Panc1 (cell line): Measurements from ENCODE around the gene LCE3B. TPM values are rescaled to one million over a fixed set of nuclear protein-coding genes. Genes with fewer than 3 reads are reported as not detected.

Source experiments
- ATAC-seq: fragments of 200-7000 bp; cut with Tn5 transposase; 2 replicates; pipeline ENCODE4 v1.9.1; 2020; ENCODE audit warnings: mild to moderate bottlenecking, moderate library complexity
- BruUV-seq: library from RNA; stranded (reverse); fragments of 400-500 nt; replicated peaks from 2 replicates; lab custom pipeline; 2021; lab: Mats Ljungman, UMichigan
- CTCF ChIA-PET: fragments of 300-600 bp; sonication (Branson Sonifier 250); formaldehyde crosslinking; loops from one replicate; lab custom pipeline; 2022; ENCODE audit warnings: antibody characterized with exemption; lab: Charles Lee
- POLR2A ChIA-PET: fragments of 300-600 bp; sonication (Branson Sonifier 250); formaldehyde crosslinking; loops from one replicate; lab custom pipeline; 2022; ENCODE audit warnings: antibody characterized with exemption; lab: Charles Lee
- DNase-seq: peaks from one replicate; pipeline ENCODE4 v3.0.0-alpha.2; 2010; ENCODE audit warnings: low read depth, low spot score
- H3K27ac ChIP-seq: 2 replicates; pipeline ENCODE4 v1.5.1; 2011; ENCODE audit warnings: mild to moderate bottlenecking, low read length, inconsistent platforms
- H3K27me3 ChIP-seq: fragments of 200-500 bp; sonication (Bioruptor generic); 2 replicates; pipeline ENCODE4 v1.6.0; 2014; ENCODE audit warnings: low read length, inconsistent platforms; ENCODE audit not compliant: control insufficient read depth, insufficient read depth
- H3K36me3 ChIP-seq: fragments of 200-500 bp; sonication (Bioruptor generic); 2 replicates; pipeline ENCODE4 v1.5.1; 2014; ENCODE audit warnings: inconsistent platforms, mild to moderate bottlenecking, low read length, moderate library complexity; ENCODE audit not compliant: control insufficient read depth, insufficient read depth
- H3K4me1 ChIP-seq: 2 replicates; pipeline ENCODE4 v1.5.1; 2011; ENCODE audit warnings: inconsistent platforms, mild to moderate bottlenecking, low read length, moderate library complexity; ENCODE audit not compliant: control insufficient read depth, insufficient read depth
- H3K4me3 ChIP-seq, 2 experiments: 2 replicates each; pipeline ENCODE4 v1.5.1; 2011 to 2012; ENCODE audit warnings: low read depth in 2 of 2, low read length in 2 of 2, mild to moderate bottlenecking in 2 of 2, inconsistent platforms in 1 of 2, moderate library complexity in 1 of 2
- H3K9me3 ChIP-seq: fragments of 200-500 bp; sonication (Bioruptor generic); 2 replicates; pipeline ENCODE4 v1.5.1; 2014; ENCODE audit warnings: low read depth, mild to moderate bottlenecking, inconsistent platforms, low read length, moderate library complexity; ENCODE audit not compliant: control insufficient read depth, insufficient read depth
- CTCF ChIP-seq: fragments of 450-650 bp; IDR thresholded peaks from 2 replicates; pipeline ENCODE4 v1.5.1; 2017; ENCODE audit warnings: mild to moderate bottlenecking
- POLR2AphosphoS5 ChIP-seq: IDR thresholded peaks from 2 replicates; pipeline ENCODE4 v1.6.1; 2012; ENCODE audit warnings: mild to moderate bottlenecking, low read depth, low read length, moderate library complexity
- REST ChIP-seq, 2 experiments: IDR thresholded peaks; 2 replicates each; pipeline ENCODE4 v1.6.1; 2011 to 2012; ENCODE audit warnings: low read depth in 2 of 2, control low read depth in 1 of 2, low read length in 1 of 2, mild to moderate bottlenecking in 1 of 2, moderate library complexity in 1 of 2; ENCODE audit not compliant: insufficient read depth in 1 of 2
- SIN3A ChIP-seq: IDR thresholded peaks from 2 replicates; pipeline ENCODE4 v1.6.1; 2012; ENCODE audit warnings: low read depth, mild to moderate bottlenecking, low read length, moderate library complexity, borderline replicate concordance; ENCODE audit not compliant: insufficient read depth
- TCF7L2 ChIP-seq: IDR thresholded peaks from 2 replicates; pipeline ENCODE4 v1.6.1; 2011; ENCODE audit warnings: mild to moderate bottlenecking, low read depth, low read length, inconsistent platforms
- in situ Hi-C: cut with HindIII; loops from 2 replicates; pipeline ENCODE4 v1.10.0; 2016; ENCODE audit warnings: low sequenced_read_pairs, low pct_unique_long_range_greater_than_20kb
- intact Hi-C: fragments of 100-400 bp; cut with micrococcal nuclease; formaldehyde crosslinking; loops from one replicate; pipeline ENCODE4 v1.10.0; 2022; ENCODE audit not compliant: unreplicated experiment
- total RNA-seq: library from RNA; stranded (reverse); gene quantifications from one replicate; pipeline ENCODE4 v1.2.1, GENCODE V29; 2021; ENCODE audit not compliant: unreplicated experiment

LCE3B gene
- total RNA-seq, 1 experiment from 2014 or later, result not detected

GRCh38 chr1:152658649-152659048 is 45.0 kb downstream of the LCE3B start:
- in situ Hi-C loops (no loop called here), intact Hi-C loops (loop anchor here (5.0 to 10.0 kb wide), 2 partner anchors 209 to 566 kb away; no protein-coding TSS in a partner anchor)

GRCh38 chr1:152663098-152663497 is 49.5 kb downstream of the LCE3B start, which contains the start of gene LCE2D:
Gene LCE2D (plus strand): TSS chr1:152663380. CDS start chr1:152664106, 726 bp downstream.
- POLR2A ChIA-PET, result no interaction called here
- no peak for ATAC-seq

More at GRCh38 chr1:152658649-152659048, 45.0 kb downstream of the LCE3B start:
- ChIA-PET POLR2A (no interaction called here), CTCF (no interaction called here)
- BruUV-seq, result no TSS peak
- no peaks in the 10 kb centered on the region for H3K36me3 ChIP-seq
- no peak for ATAC-seq
- no peak overlapping the region for H3K27ac ChIP-seq
- no peak overlapping the region for H3K4me3 ChIP-seq
- no peaks in the 10 kb centered on the region for H3K4me1 ChIP-seq
- no peak for DNase-seq
- H3K9me3 ChIP-seq, result no peaks in the 10 kb centered on the region
- TF ChIP-seq TCF7L2 (no peak), CTCF (no peak), POLR2AphosphoS5 (no peak), REST (IDR thresholded peaks at IDR 0.05; ENCODE audit: insufficient read depth in 1 of 2, low read depth in 2 of 2, low read length in 1 of 2) (no peak), SIN3A (no peak)
- H3K27me3 ChIP-seq, result peaks cover 10% of the 10 kb centered on the region

More at GRCh38 chr1:152663098-152663497, 49.5 kb downstream of the LCE3B start, which contains the start of gene LCE2D:
- no TSS peak for BruUV-seq
- Histone ChIP-seq H3K36me3 (no peaks in the 10 kb centered on the region), H3K27me3 (peaks cover 5% of the 10 kb centered on the region; the same call in 1 of the 2 replicates), H3K27ac (no peak within 1 kb of the TSS), H3K4me3 (no peak within 1 kb of the TSS), H3K9me3 (no peaks in the 10 kb centered on the region), H3K4me1 (no peaks in the 10 kb centered on the region)
- intact Hi-C loops (no loop called here), in situ Hi-C loops (no loop called here)
- CTCF ChIA-PET, result no interaction called here
- TF ChIP-seq REST (IDR thresholded peaks at IDR 0.05; ENCODE audit: insufficient read depth in 1 of 2, low read depth in 2 of 2, low read length in 1 of 2), result no peak
- no peak for TF ChIP-seq POLR2AphosphoS5
- no peak for TF ChIP-seq TCF7L2
- TF ChIP-seq SIN3A, result no peak
- TF ChIP-seq CTCF, result no peak
- no peak for DNase-seq
